Heart left ventricle (tissue), 16 donors: ENCODE data around the gene MIA. TPM values are rescaled to one million over a fixed set of nuclear protein-coding genes. Genes with fewer than 3 reads are reported as not detected.

Experiments
- ATAC-seq, 4 donors: fragments of 200-7000 bp; cut with Tn5 transposase; one replicate each; pipeline ENCODE4 v1.9.1; 2020 to 2022; ENCODE audit warnings: moderate library complexity in 4 of 4, mild to moderate bottlenecking in 3 of 4, moderate number of reproducible peaks in 1 of 4
- DNase-seq, 5 donors: peaks; one replicate each; pipeline ENCODE4 v3.0.0-alpha.2; 2020
- H3K27ac ChIP-seq, 12 donors: fragments of 200-600 bp; sonication (generic) in 4 of 12; one replicate each; pipeline versions ENCODE4 v1.5.0 to v1.8.0; 2016 to 2022; ENCODE audit warnings: mild to moderate bottlenecking in 2 of 12
- H3K27me3 ChIP-seq, 9 donors: fragments of 200-600 bp; sonication (generic) in 2 of 9; one replicate each; pipeline versions ENCODE4 v1.5.1 to v1.8.0; 2016 to 2022; ENCODE audit warnings: mild to moderate bottlenecking in 3 of 9
- H3K36me3 ChIP-seq, 9 donors: fragments of 200-600 bp; sonication (generic) in 2 of 9; one replicate each; pipeline versions ENCODE4 v1.5.0 to v1.8.0; 2018 to 2022; ENCODE audit warnings: mild to moderate bottlenecking in 2 of 9
- H3K4me1 ChIP-seq, 12 donors: fragments of 200-600 bp; sonication (generic) in 4 of 12; one replicate each; pipeline versions ENCODE4 v1.5.0 to v1.8.0; 2016 to 2022; ENCODE audit warnings: mild to moderate bottlenecking in 3 of 12
- H3K4me3 ChIP-seq, 12 donors: fragments of 200-600 bp; sonication (generic) in 4 of 12; one replicate each; pipeline versions ENCODE4 v1.5.0 to v1.8.0; 2017 to 2022; ENCODE audit warnings: mild to moderate bottlenecking in 9 of 12, moderate library complexity in 4 of 12
- H3K9me3 ChIP-seq, 12 donors: fragments of 200-600 bp; sonication (generic) in 4 of 12; one replicate each; pipeline versions ENCODE4 v1.5.0 to v1.8.0; 2016 to 2022; ENCODE audit warnings: mild to moderate bottlenecking in 1 of 12
- CTCF ChIP-seq, 12 donors: fragments of 200-600 bp; sonication (generic) in 4 of 12; IDR thresholded peaks; one replicate each; pipeline versions ENCODE4 v1.5.0 to v1.8.0; 2018 to 2022; ENCODE audit warnings: antibody characterized with exemption in 12 of 12, mild to moderate bottlenecking in 5 of 12
- POLR2A ChIP-seq, 2 donors: fragments of 450-650 bp; IDR thresholded peaks; one replicate each; pipeline ENCODE4 v1.6.1; 2017; ENCODE audit warnings: antibody characterized with exemption in 2 of 2, mild to moderate bottlenecking in 2 of 2, moderate library complexity in 2 of 2
- WGBS, 4 donors: extraction: QIAGEN DNeasy Blood & Tissue Kit in 2 of 4; methylation state at CpG; one replicate each; pipeline versions ENCODE4 v1.1.5 to v1.1.7; 2013 to 2018; 5-methylcytosine and 5-hydroxymethylcytosine counted together
- intact Hi-C, 10 donors: fragments of 100-400 bp; cut with DNase I; formaldehyde crosslinking; loops; one replicate each; pipeline versions ENCODE4 v1.11.1 to v1.14.2; 2022
- polyA plus RNA-seq, 2 donors: library from polyadenylated mRNA; stranded (reverse); fragments of 200-250 nt; gene quantifications; one replicate each; pipeline ENCODE4 v1.2.3, GENCODE V29; 2013
- total RNA-seq, 9 donors: library from RNA; depleted of rRNA in 2 of 9; stranded (reverse); fragments of >200 nt in 2 of 9; fragmentation: NEBNext Ultra II Directional in 3 of 9; extraction: Animal tissue kit (Norgen Biotek cat#: 25700) in 3 of 9; gene quantifications; one replicate each; pipeline versions ENCODE4 v1.1.0 to v1.2.4, GENCODE V29; 2016 to 2023
- donor health status: ischemic (EF 13 %, LVEDD 7.1; RV severe dilation, severe dysfunction).
- donor health status: healthy with polysubstance abuse.
- donor health status: DM: no; HTN: yes; CAD: no.
- donor health status: DM: no; HTN: no; CAD: no.
- donor health status: ischemic (EF 25% LVEDD 6.9; RV normal size, moderate dysfunction).
- donor health status: ischemic (EF 25% LVEDD 5.7; RV mildly dilated, moderate dysfunction).
- donor health status: healthy.
- donor health status: DM: yes; HTN: yes; CAD: no.
- donor health status: ischemic (EF 35%, LVEDD 5.7; RV mildly dilated, moderate dysfunction).
- donor health status: nonischemic (EF 11% LVEDD 7.7; RV severe dilation, severe dysfunction).
- donor health status: DM: yes; HTN: yes; CAD: no.
- donor health status: PGD.
- donor health status: ischemic (EF 29% LVEDD 5.4; RV normal size, mild dysfunction).
- donor health status: nonischemic (EF 23%, LVEDD 6.1; RV moderate dilation, normal function).

Gene MIA
- total and polyA plus RNA-seq, 11 donors = 0.72 to 3.0 (median 1.0) TPM; not detected in 5

GRCh38 chr19:40776932-40777644 is 1.8 kb downstream of the MIA start:
- TF ChIP-seq CTCF (IDR thresholded peaks at IDR 0.05) (no peak), POLR2A (IDR thresholded peaks at IDR 0.05) (no peak)
- intact Hi-C loops = loop anchor here in 2 of 10 donors (1.0 to 2.0 kb wide), 2 partner anchors 26 to 114 kb away; partner anchors contain the start of genes ACTMAP (in 1 of the 2) and SNRPA (in 1 of the 2)

GRCh38 chr19:40777645-40777936 is 2.3 kb downstream of the MIA start:
- peak overlapping the region; percentile 47 to 94 (median 74) for H3K4me3 ChIP-seq
- H3K4me1 ChIP-seq = peaks cover 0 to 25% (median 13%) of the 10 kb centered on the region in 12 donors
- 0 to 1% (median 1%) methylated on average over 10 of the region's 10 CpGs for WGBS, 4 donors
- H3K36me3 ChIP-seq = peaks cover 0 to 13% (median 0%) of the 10 kb centered on the region in 9 donors
- H3K9me3 ChIP-seq = no peaks in the 10 kb centered on the region
- peak overlapping the region; percentile 89 to 100 (median 98) for H3K27ac ChIP-seq
- no peaks in the 10 kb centered on the region for H3K27me3 ChIP-seq
- DNase-seq (no peak), ATAC-seq (no peak)
- no peak for TF ChIP-seq CTCF (IDR thresholded peaks at IDR 0.05)
- TF ChIP-seq POLR2A (IDR thresholded peaks at IDR 0.05) = no peak
- intact Hi-C loops = loop anchor here in 2 of 10 donors (1.0 to 2.0 kb wide), 2 partner anchors 27 to 114 kb away; partner anchors contain the start of genes ACTMAP (in 1 of the 2) and SNRPA (in 1 of the 2)

More at GRCh38 chr19:40776932-40777644, 1.8 kb downstream of the MIA start:
- 12 to 13% (median 13%) methylated on average over 12 to 13 of the region's 13 CpGs for WGBS, 4 donors
- Histone ChIP-seq H3K36me3 (peaks cover 0 to 8% (median 0%) of the 10 kb centered on the region in 9 donors), H3K27me3 (no peaks in the 10 kb centered on the region), H3K4me1 (peaks cover 0 to 25% (median 13%) of the 10 kb centered on the region in 12 donors), H3K27ac (peak overlapping the region; percentile 89 to 100 (median 98)), H3K9me3 (no peaks in the 10 kb centered on the region), H3K4me3 (peak overlapping the region; percentile 47 to 94 (median 74))
- ATAC-seq (peak; percentile 81 to 90 (median 86)), DNase-seq (peak; percentile 86 to 91 (median 90))

- intact Hi-C loops = loop anchor here in 4 of 10 donors (1.0 to 2.0 kb wide), 4 partner anchors 20 to 115 kb away; partner anchors contain the start of genes ACTMAP (in 3 of the 4) and SNRPA (in 2 of the 4)
- no peaks in the 10 kb centered on the region for H3K27me3 ChIP-seq
- no peaks in the 10 kb centered on the region for H3K9me3 ChIP-seq
- WGBS, 4 donors = 1% methylated on average over 24 to 56 of the region's 56 CpGs
- H3K27ac ChIP-seq = peak within 1 kb of the TSS; percentile 89 to 100 (median 98)
- DNase-seq (peak; percentile 100), ATAC-seq (peak; percentile 95 to 98 (median 97))
- peaks cover 0 to 14% (median 0%) of the 10 kb centered on the region in 9 donors for H3K36me3 ChIP-seq
- peak in 2 of 12 donors; percentile 11 to 14 for TF ChIP-seq CTCF (IDR thresholded peaks at IDR 0.05)
- peak; percentile 23 to 84 for TF ChIP-seq POLR2A (IDR thresholded peaks at IDR 0.05)
- H3K4me3 ChIP-seq = peak within 1 kb of the TSS; percentile 67 to 94 (median 74)
- H3K4me1 ChIP-seq = peaks cover 0 to 25% (median 13%) of the 10 kb centered on the region in 12 donors
Observed at GRCh38 chr19:40777937-40778705, 2.8 kb downstream of the MIA start, which contains the start of gene RAB4B. RAB4B (plus strand) TSS chr19:40778247; CDS start chr19:40778376, 129 bp downstream.
